Measurements from ENCODE around the gene HNRNPDL. TPM values are rescaled to one million over a fixed set of nuclear protein-coding genes. Genes with fewer than 3 reads are reported as not detected.

HNRNPDL gene
- total and polyA plus RNA-seq, 8 donors: 139 to 593 (median 507) TPM

GRCh38 chr4:82425478-82425877 is 4.8 kb downstream of the HNRNPDL start:
- Histone ChIP-seq H3K4me3 (no peak overlapping the region), H3K36me3 (peaks cover 8 to 54% of the 10 kb centered on the region in 2 donors), H3K27me3 (no peaks in the 10 kb centered on the region), H3K4me1 (peaks cover 10 to 44% of the 10 kb centered on the region in 2 donors), H3K27ac (no peak overlapping the region), H3K9me3 (no peaks in the 10 kb centered on the region)
- DNase-seq: no peak
- no peak for ATAC-seq
- intact Hi-C loops (cut with DNase I): loop anchor here in 1 of 2 donors (10.0 kb wide), 1 partner anchor 51 kb away; the partner anchor contains the start of gene HNRNPD
- TF ChIP-seq CTCF (IDR thresholded peaks at IDR 0.05): no peak

- H3K4me3 ChIP-seq: no peak overlapping the region
- H3K27me3 ChIP-seq: no peaks in the 10 kb centered on the region
- no peak for TF ChIP-seq CTCF (IDR thresholded peaks at IDR 0.05)
- H3K4me1 ChIP-seq: peaks cover 10 to 44% of the 10 kb centered on the region in 2 donors
- no peaks in the 10 kb centered on the region for H3K9me3 ChIP-seq
- peaks cover 8 to 54% of the 10 kb centered on the region in 2 donors for H3K36me3 ChIP-seq
- DNase-seq: no peak
- no peak for ATAC-seq
- intact Hi-C loops (cut with DNase I): loop anchor here in 1 of 2 donors (10.0 kb wide), 1 partner anchor 49 kb away; the partner anchor contains the start of gene HNRNPD
- H3K27ac ChIP-seq: no peak overlapping the region
Observed at GRCh38 chr4:82423245-82424054, 6.8 kb downstream of the HNRNPDL start.

- Histone ChIP-seq H3K27ac (no peak overlapping the region), H3K4me3 (no peak overlapping the region), H3K9me3 (no peaks in the 10 kb centered on the region), H3K4me1 (peaks cover 10 to 36% of the 10 kb centered on the region in 2 donors), H3K27me3 (no peaks in the 10 kb centered on the region), H3K36me3 (peaks cover 8 to 52% of the 10 kb centered on the region in 2 donors)
- ATAC-seq (no peak), DNase-seq (no peak)
- intact Hi-C loops (cut with DNase I): loop anchor here in 1 of 2 donors (10.0 kb wide), 1 partner anchor 48 kb away; the partner anchor contains the start of gene HNRNPD
- TF ChIP-seq CTCF (IDR thresholded peaks at IDR 0.05): no peak
Observed at GRCh38 chr4:82422616-82423015, 7.6 kb downstream of the HNRNPDL start.

GRCh38 chr4:82421796-82422560 is 8.3 kb downstream of the HNRNPDL start:
- H3K9me3 ChIP-seq: no peaks in the 10 kb centered on the region
- peaks cover 4 to 29% of the 10 kb centered on the region in 2 donors for H3K4me1 ChIP-seq
- ATAC-seq (no peak), DNase-seq (no peak)
- no peak for TF ChIP-seq CTCF (IDR thresholded peaks at IDR 0.05)
- no peaks in the 10 kb centered on the region for H3K27me3 ChIP-seq
- peaks cover 8 to 49% of the 10 kb centered on the region in 2 donors for H3K36me3 ChIP-seq
- intact Hi-C loops (cut with DNase I): loop anchor here in 1 of 2 donors (10.0 kb wide), 1 partner anchor 47 kb away; the partner anchor contains the start of gene HNRNPD
- no peak overlapping the region for H3K27ac ChIP-seq
- no peak overlapping the region for H3K4me3 ChIP-seq

GRCh38 chr4:82419451-82419850 is 10.8 kb downstream of the HNRNPDL start:
- ATAC-seq (no peak), DNase-seq (no peak)
- Histone ChIP-seq H3K4me1 (peaks cover 0 to 6% of the 10 kb centered on the region in 2 donors), H3K27me3 (no peaks in the 10 kb centered on the region), H3K9me3 (no peaks in the 10 kb centered on the region), H3K4me3 (no peak overlapping the region), H3K27ac (no peak overlapping the region), H3K36me3 (peaks cover 5 to 24% of the 10 kb centered on the region in 2 donors)
- TF ChIP-seq CTCF (IDR thresholded peaks at IDR 0.05): no peak
- intact Hi-C loops (cut with DNase I): no loop called here

All from left lung (tissue), 10 donors.